GM19468 (cell line): ENCODE data around the gene SLC9A8.

Experiments used
- ATAC-seq: cut with Tn5 transposase; IDR thresholded peaks from one replicate; pipeline ENCODE4 v1.9.1; 2021; ENCODE audit warnings: mild to moderate bottlenecking, moderate library complexity, moderate number of reproducible peaks; ENCODE audit not compliant: unreplicated experiment; ENCODE audit errors: extremely low read depth

Gene SLC9A8

DNA sequence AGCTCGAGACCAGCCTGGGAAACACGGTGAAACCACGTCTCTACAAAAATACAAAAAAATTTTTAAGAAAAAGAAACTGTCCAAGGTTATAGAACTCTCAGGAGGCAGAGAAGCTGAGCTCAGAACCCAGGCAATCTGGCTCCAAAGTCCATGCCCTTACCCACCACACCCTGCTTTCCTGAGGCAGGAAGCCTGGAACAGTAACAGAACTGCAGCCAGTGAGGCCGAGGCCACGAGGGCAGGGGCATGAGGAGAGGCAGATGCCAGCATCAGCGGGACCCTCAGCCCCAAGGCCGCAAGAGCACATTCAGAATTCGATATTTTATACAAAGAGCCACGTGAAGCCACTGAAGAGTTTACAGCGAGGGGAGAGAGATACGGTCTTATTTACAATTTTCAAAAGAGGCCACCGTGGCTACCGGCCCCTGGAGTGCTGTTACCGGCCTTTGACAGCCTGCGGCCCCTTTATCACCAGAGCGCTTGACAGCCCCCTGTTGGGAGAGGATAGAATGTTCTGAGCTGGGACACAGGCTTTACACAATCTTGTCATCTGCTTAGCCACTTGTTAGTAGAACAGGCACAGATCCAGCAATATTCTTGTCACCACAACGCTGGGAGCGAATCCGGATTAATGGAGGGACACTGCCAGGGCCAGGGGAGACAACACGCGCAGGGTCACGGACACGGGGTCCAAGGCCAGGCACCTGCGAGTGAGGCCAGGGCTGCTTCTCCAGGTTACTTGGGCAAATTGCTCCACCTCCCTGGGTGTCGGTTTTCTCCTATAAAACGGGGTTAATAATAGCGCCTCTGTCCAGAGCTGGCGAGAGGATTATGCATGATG is 97.1 kb downstream of the SLC9A8 start:
- no peak for ATAC-seq

DNA sequence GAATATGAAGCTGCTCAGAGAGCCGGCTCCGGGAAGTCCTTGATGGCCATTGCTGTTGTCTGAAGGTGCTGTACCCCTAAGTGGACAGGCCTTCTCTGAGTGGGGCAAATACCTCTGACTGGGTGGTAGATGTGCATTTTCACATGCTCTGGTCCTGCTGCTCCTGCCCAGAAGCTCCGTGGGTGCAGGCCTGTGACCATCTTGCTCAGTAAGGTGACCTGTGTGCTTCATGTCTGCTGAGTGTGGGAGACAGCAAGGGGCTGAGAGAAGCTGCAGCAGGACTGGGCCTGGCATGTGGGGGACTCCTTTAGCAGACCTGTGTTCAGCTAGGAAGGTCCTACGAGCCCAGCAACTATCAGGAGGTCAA is 97.7 kb downstream of the SLC9A8 start:
- no peak for ATAC-seq

DNA sequence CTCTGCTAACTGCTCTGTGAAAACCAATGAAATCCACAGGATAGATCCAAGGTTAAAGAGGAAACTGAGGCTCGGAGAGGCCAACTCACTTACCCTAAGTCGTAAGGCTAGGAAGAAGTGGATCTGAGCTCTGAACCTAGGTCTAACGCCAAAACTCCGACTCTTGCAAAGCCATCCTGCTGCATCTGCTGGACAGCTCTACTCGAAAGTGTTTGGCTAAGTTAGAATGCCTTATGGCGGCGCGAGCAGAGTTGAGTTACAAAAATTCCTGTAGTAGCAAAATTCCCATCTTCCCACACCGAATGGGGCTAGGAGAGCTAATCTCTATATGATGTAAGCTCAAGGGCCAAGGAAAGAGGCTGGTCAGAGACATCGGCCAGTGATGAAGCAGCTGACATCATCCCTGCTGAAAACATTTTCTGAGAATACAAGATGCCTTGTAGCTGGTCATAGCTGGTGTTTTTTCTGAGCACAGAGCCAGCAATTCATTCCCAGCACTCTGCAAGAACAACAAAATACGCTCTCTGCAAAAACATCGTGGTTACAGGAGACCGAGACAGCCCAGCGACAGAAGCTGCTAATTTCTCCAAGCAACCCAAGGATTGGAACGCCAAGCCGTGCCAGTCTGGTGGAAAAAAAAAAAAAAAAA is 100.9 kb downstream of the SLC9A8 start:
- ATAC-seq: no peak

DNA sequence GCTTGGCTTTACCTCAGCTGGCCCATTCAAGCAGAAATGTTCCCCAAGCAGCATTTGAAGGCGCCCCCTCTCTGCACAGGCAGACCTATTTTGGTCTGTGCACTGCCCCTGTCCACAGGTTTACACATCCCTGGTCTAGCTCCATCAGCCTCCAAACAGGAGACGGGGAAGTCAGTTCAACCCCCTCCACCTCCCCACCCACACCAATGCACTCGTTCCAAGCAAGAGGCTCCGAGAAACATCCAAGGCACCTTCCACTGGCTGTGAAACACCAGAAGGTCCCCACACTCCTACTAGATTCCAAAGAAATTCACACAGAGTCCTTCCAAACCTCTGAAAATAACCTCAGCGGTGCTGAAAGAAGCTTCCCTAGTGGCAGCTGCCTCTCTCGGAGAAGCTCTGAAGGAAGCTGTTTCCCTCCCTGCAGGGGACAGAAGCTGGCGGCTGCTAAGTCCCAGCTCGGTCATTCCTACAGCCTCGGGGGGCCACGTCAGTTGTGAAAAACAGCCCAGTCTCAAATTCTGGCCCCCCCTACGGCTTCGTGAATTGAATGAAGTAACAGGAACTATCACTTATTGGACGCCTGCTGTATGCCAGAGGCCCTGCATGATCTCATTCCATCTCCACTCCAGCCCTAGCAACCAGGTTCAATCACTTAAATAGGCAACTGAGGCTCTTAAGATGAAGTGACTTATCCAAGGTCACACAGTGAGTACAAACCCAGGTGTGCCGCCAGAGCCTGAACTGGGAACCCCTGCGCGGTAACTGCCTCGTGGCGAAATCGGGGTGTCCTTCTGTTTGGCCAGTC is 101.9 kb downstream of the SLC9A8 start:
- no peak for ATAC-seq

DNA sequence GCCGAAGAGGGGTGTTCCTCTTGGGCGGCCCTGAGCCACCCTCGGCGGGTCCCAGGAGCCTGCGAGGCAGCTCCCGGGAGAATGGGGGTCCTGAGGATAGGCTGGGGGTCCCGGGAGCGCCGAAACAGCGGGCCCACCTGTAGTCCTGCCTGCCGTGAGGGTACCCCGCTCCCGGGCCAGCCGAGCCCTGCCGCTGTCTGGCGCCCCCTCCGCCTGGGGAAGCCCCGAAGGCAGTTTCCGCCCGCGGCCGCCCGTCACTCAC is 102.4 kb downstream of the SLC9A8 start:
- ATAC-seq: no peak

DNA sequence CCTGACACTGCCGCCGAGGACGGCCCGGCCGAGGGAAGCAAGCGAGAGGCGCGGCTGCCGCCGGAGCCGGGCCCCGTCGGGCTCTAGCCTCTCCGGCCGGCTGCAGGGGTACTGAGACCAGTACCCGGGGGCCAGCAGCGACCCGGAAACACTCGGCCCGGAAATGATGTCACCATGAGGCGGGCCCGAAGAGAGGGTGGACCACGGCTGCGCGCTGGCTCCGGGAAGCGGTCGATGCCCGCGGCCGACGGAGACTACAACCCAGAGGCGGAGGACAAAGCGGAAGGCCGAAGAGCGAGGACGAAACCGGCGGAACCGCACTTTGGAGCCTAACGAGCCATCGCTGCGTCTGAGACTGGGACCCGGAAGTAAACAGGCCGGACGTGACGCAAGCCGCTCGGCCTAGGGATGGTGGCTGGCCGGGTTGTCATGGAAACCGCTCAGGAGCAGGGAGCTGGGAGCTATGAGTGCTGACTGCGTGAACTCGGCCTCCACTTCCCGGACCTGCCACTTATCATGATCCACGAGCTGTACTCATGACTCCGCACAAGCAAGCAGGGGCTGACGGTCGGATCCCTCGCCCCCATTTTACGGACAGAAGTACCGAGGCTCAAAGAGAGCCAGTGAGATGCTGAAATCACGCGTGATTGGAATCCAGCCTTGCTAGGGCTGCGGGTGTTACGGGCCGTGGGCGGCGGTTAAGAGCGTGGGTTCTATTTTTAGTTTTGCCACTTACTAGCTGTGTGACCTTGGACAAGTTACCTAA is 102.9 kb downstream of the SLC9A8 start, which contains the start of gene SPATA2:
Gene SPATA2, minus strand, starts transcription at position 150 of the 766 bp plus-strand sequence. CDS start 7,039 bp downstream, outside the sequence.
- peak; percentile 27 for ATAC-seq

DNA sequence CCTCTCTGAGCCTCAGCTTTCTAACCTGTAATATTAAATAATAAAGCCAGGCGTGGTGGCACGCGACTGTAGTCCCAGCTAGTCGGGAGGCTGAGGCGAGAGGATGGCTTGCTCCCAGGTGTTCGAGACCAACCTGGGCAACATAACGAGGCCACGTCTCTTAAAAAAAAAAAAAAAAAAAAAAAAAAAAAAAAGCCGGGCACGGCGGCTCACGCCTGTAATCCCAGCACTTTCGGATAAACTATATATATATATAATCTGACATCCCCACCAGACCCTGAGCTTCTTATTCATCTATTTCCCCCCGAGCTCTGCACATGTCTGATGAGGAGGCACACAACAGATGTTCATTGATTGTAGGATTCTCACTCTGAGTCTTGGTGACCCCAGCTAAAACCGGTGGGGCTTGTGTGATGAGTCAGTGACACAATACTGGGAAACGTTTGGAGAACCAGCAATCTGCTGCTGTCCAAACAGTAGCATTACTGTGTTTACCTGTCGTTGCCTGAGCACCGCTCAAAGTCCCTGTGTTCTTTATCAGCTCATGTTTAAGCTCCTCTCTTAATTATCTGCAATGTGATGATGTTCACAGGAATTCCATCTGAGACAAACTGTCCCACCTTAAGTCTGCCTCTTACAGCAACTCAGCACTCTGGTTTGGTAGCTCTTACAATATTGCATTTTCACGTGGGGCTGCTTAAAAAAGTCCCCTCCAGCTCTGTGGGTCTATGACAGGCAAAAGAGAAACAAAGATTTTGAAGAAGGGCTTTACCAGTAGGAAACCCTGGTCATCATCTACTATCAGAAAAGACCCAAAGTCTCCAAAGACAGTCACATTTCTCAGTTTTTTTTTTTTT is 103.7 kb downstream of the SLC9A8 start:
- ATAC-seq: no peak

DNA sequence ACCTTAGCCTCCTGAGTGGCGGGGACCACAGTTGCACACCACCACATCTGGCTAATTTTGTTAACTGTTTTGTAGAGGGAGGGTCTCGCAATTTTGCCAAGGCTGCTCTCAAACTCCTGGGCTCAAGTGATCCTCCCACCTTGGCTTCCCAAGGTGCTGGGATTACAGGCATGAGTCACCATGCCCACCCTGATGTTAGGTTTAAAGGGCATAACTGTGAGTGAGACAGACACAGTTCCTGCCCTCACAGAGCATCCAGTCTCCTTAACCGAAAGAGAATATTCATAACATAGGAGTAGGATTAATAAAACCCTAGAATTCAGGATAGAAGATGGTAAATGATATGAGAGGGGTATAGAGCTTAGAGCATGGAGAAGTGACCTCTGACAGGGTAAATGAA is 105.8 kb downstream of the SLC9A8 start:
- ATAC-seq: no peak

DNA sequence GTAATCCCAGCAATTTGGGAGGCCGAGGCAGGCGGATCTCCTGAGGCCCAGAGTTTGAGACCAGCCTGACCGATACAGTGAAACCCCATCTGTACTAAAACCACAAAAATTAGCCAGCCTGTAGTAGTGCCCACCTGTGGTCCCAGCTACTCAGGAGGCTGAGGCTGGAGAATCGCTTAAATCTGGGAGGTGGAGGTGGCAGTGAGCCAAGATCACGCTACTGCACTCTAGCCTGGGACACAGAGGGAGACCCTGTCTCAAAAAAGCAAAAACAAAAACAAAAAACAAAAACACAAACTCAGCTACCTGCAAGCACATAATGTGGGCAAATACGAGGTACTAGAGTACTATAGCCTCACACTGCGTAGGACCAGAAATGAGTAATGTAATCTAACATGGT is 106.4 kb downstream of the SLC9A8 start:
- no peak for ATAC-seq

DNA sequence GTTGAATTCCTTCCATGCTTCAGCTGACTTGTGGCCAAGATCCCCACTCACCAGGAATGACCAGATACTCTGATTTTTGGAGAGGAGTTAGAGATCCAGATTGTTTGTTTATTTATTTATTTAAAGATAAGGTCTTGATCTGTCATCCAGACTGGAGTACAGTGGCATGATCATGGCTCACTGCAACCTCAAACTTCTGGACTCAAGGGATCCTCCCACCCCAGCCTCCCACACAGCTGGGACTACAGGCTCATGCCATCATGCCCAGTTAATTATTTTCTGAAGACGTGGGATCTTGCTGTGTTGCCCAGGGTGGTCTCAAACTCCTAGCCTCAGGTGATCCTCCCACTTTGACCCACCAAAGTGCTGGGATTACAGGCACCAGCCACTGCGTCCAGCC is 106.8 kb downstream of the SLC9A8 start:
- no peak for ATAC-seq

DNA sequence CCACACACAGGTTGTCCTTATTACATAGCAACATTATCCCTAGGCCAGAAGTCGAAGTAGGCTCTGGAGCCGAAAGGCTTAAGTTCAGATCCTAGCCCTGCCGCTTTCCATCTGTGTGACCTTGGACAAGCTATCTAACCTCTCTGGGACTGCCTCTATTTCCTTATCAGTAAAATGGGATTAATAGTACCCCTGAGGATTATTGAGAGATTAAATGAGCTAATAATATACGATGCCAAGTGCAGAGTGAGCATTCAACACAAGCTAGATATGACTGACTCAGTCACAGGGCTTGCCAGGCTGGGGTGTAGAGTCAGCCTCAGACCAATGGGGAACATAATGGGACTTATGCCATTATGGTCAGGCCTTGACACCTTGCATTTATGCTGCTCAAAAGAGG is 111.6 kb downstream of the SLC9A8 start:
- ATAC-seq: no peak

DNA sequence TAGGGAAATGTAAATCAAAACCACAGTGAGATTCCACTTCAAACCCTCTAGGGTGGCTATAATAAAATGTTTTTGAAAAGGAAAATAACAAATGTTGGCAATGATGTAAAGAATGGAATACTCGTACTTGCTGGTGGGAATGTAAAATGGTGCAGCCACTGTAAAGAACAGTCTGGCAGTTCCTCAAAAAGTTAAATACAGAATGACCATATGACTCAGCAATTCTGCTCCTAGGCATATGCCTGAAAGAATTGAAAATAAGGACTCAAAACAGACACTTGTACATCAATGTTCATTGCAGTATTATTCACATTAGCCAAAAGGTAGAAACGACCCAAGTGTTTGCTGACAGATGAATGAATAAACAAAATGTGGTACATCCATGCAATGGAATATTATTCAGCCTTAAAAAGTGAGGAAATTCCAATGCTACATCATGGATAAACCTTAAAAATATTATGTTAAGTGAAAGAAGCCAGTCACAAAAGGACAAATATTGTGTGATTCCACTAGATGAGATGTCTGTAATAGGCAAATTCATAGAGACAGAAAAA is 113.3 kb downstream of the SLC9A8 start:
- no peak for ATAC-seq

DNA sequence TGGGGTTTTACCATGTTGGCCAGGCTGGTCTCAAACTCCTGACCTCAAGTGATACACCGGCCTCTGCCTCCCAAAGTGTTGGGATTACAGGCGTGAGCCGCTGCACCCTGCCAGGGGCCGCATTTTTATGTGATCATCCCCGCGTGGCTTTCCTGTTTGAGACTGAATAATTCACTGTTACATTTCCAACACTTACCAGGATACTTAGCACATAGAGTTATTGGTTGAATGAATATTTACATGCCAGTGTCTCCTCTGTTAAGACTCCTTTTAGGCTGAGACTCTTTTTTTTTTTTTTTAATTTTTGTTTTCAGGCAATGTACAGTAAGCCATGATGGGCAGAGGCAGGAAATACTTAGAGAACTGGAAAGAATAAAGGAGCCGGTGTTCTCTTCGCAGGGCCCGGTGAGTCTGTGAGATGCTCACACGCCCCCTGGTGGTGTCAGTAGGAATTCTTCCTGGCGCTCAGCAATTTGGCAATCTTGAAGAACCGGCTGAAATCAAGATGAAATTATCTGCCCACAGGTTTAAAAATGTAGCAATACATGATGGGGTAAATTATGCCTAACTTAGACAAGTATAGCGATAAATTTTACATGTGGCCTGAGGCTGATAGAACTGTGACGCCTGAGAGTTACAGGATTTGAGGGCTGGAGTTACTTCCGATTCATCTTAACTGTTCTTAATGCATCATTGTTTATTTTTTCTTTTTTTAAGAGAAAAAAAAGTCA is 115.9 kb downstream of the SLC9A8 start:
- no peak for ATAC-seq

DNA sequence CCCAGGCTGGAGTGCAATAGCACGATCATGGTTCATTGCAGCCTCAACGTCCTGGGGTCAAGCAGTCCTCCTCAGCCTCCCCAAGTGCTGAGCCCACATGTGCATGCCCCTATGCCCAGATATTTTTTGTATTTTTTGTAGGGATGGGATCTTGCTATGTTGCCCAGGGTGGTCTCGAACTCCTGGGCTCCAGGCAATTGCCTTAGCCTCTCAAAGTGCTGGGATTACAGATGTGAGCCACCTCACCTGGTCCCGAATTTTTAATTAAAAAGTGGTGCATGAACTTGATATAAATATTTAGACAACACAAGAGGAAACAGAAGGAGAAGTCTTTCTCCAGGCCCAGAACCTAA is 116.5 kb downstream of the SLC9A8 start:
- no peak for ATAC-seq

DNA sequence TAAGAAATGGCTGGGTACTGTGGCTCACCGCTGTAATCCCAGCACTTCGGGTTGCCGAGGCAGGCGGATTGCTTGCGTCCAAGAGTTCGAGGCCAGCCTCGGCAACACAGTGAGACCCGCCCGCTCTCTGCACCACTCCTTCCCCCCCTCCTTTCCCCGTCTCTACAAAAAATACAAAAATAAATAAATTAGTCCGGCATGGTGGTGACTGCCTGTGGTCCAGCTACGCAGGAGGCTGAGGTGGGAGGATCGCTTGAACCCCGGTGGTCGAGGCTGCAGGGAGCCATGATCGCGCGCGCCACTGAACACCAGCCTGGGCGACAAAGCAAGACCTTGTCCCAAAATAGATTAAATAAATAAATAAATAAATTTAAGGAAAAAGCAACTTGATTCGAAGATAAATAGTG is 123.1 kb downstream of the SLC9A8 start:
- ATAC-seq: no peak

DNA sequence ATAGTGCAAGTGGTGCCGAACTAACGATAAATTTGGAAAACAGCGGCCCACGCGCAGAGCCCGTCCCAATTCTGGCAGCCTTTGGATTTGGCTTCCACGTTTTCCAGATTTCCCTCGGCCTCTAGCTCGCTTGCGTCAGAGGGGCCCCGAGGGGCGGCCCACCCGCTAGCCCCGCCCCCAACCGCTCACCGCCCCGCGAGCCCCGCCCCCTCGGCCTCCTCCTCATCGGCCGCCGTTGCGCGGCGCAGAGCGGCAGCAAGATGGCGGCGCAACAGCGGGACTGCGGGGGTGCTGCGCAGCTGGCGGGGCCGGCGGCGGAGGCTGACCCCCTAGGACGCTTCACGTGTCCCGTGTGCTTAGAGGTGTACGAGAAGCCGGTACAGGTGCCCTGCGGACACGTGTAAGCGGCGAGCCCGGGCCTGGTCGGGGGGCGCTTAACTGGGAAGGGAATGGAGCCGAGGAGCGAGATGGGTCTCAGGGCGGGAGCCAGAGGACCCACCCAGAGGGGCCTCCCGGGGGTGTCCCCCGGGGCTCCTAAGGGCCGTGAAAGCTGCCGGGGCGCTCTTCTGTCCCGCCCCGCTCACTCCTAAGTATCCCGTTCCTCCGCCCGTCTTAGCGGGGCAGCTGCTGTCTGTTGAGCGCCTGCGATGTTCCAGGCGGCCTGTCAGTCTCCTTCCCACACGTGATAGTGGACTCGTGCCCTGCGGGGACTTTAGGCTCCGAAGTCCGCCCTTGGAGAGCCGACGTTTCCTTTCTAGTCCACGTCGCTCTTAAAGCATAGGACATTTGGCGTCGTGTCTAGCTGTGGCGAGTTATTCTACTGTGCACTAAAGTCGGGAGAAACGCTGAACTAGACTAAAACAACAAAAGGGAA is 123.8 kb downstream of the SLC9A8 start, which contains the start of gene RNF114:
Gene RNF114, plus strand, starts transcription at position 245 of the 874 bp plus-strand sequence. Its CDS starts 16 bp downstream, at position 261.
- ATAC-seq: no peak

DNA sequence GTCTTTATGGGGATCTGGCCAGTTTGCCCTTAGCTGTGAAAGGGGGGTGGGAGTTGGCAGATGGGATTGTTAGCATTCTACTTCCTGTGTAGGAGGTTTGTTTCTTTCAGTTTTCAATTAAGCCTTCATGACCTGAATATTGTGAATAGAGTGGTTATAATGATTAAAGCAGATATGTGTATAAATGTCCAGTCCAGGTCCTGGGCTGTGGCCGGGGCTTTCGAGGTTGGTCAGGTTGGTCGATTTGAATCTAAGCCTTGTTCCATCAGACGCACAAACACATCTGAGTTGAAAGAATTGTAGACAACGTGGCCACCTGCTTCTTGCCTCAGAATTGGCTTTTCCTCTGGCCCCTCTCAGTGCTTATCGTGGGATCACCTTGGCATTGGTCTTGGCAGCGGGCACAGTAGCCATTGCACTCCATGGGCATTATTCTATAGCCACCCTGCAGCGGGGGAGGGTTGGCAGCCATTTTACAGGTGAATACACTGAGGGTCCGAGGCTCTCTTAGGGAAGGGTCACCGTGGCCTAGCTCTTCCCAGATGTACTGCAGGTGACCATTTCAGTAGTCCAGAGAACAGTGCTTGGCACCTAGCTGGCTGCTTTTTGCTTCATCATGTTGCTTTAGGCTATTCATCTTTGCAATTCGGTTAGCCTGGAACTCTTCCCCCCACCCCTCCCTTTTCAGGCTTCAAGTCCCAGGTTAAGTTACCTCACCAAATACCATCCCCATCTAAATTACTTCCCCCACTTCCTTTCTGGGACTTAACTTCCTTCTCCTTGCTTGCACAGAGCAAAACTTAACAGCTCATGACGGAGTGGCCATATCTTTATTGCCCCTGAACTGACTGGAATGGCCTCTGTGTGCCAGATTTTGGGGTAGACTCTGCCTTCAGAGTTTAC is 124.7 kb downstream of the SLC9A8 start:
- ATAC-seq: no peak
